ENCODE data around the gene NFASC. TPM values are rescaled to one million over a fixed set of nuclear protein-coding genes. Genes with fewer than 3 reads are reported as not detected.

Gene NFASC
- total and polyA plus RNA-seq, 2 experiments from 2014 or later, result 0.75 to 2.2 TPM

- Histone ChIP-seq H3K27me3 (peaks cover 6% of the 10 kb centered on the region), H3K9me2 (replicated peaks; ENCODE audit: insufficient read depth) (no peaks in the 10 kb centered on the region), H3K4me3 (no peak overlapping the region), H3K4me2 (no peak overlapping the region), H3K4me1 (ENCODE audit: insufficient read depth) (peaks cover 11% of the 10 kb centered on the region), H3K36me3 (replicated peaks; ENCODE audit: insufficient read depth, low read depth) (no peaks in the 10 kb centered on the region), H2AFZ (no peak overlapping the region), H4K20me1 (ENCODE audit: insufficient read depth, poor library complexity, severe bottlenecking) (no peaks in the 10 kb centered on the region), H3K79me2 (no peaks in the 10 kb centered on the region), H3K27ac (no peak overlapping the region), H3K9me3 (ENCODE audit: low read depth) (no peaks in the 10 kb centered on the region)
- 40% methylated on average over 11 of the region's 11 CpGs for WGBS (ENCODE audit: low lambda C conversion rate, missing lambda C conversion rate)
- TF ChIP-seq CTCF (IDR thresholded peaks at IDR 0.05; ENCODE audit: poor library complexity), result no peak
- TF ChIP-seq EZH2 (IDR thresholded peaks at IDR 0.05; ENCODE audit: borderline replicate concordance), result no peak
- no peak for TF ChIP-seq EZH2phosphoT487 (IDR thresholded peaks at IDR 0.05; ENCODE audit: low read depth, severe bottlenecking, unreplicated experiment)
- DNase-seq (ENCODE audit: low spot score), result no peak
These were observed 57.3 kb downstream of the NFASC start for GRCh38 chr1:204927673-204928641.

GRCh38 chr1:204928671-204929486, 58.2 kb downstream of the NFASC start:
- H3K9me3 ChIP-seq (ENCODE audit: low read depth), result no peaks in the 10 kb centered on the region
- no peak overlapping the region for H3K27ac ChIP-seq
- H3K9me2 ChIP-seq (replicated peaks; ENCODE audit: insufficient read depth), result no peaks in the 10 kb centered on the region
- no peak overlapping the region for H2AFZ ChIP-seq
- TF ChIP-seq EZH2phosphoT487 (IDR thresholded peaks at IDR 0.05; ENCODE audit: low read depth, severe bottlenecking, unreplicated experiment), result no peak
- no peak for TF ChIP-seq EZH2 (IDR thresholded peaks at IDR 0.05; ENCODE audit: borderline replicate concordance)
- TF ChIP-seq CTCF (IDR thresholded peaks at IDR 0.05; ENCODE audit: poor library complexity), result no peak
- no peak overlapping the region for H3K4me2 ChIP-seq
- no peaks in the 10 kb centered on the region for H4K20me1 ChIP-seq (ENCODE audit: insufficient read depth, poor library complexity, severe bottlenecking)
- DNase-seq (ENCODE audit: low spot score), result no peak
- WGBS (ENCODE audit: low lambda C conversion rate, missing lambda C conversion rate), result 64% methylated on average over 8 of the region's 8 CpGs
- H3K79me2 ChIP-seq, result no peaks in the 10 kb centered on the region
- peaks cover 9% of the 10 kb centered on the region for H3K4me1 ChIP-seq (ENCODE audit: insufficient read depth)
- H3K36me3 ChIP-seq (replicated peaks; ENCODE audit: insufficient read depth, low read depth), result no peaks in the 10 kb centered on the region
- H3K27me3 ChIP-seq, result peaks cover 6% of the 10 kb centered on the region
- H3K4me3 ChIP-seq, result no peak overlapping the region

GRCh38 chr1:204929487-204930154, 59.0 kb downstream of the NFASC start:
- Histone ChIP-seq H3K27ac (no peak overlapping the region), H3K4me1 (ENCODE audit: insufficient read depth) (peaks cover 4% of the 10 kb centered on the region), H3K79me2 (no peaks in the 10 kb centered on the region), H3K4me2 (no peak overlapping the region), H2AFZ (no peak overlapping the region), H3K9me3 (ENCODE audit: low read depth) (no peaks in the 10 kb centered on the region), H3K27me3 (peaks cover 6% of the 10 kb centered on the region), H4K20me1 (ENCODE audit: insufficient read depth, poor library complexity, severe bottlenecking) (no peaks in the 10 kb centered on the region), H3K4me3 (no peak overlapping the region), H3K36me3 (replicated peaks; ENCODE audit: insufficient read depth, low read depth) (no peaks in the 10 kb centered on the region), H3K9me2 (replicated peaks; ENCODE audit: insufficient read depth) (no peaks in the 10 kb centered on the region)
- TF ChIP-seq EZH2phosphoT487 (IDR thresholded peaks at IDR 0.05; ENCODE audit: low read depth, severe bottlenecking, unreplicated experiment), result no peak
- no peak for TF ChIP-seq EZH2 (IDR thresholded peaks at IDR 0.05; ENCODE audit: borderline replicate concordance)
- no peak for TF ChIP-seq CTCF (IDR thresholded peaks at IDR 0.05; ENCODE audit: poor library complexity)
- WGBS (ENCODE audit: low lambda C conversion rate, missing lambda C conversion rate), result 81% methylated on average over 6 of the region's 6 CpGs
- no peak for DNase-seq (ENCODE audit: low spot score)

Measured in hepatocyte (in vitro differentiated cells).